ENCODE measurements around the gene SPATA17. TPM values are rescaled to one million over a fixed set of nuclear protein-coding genes. Genes with fewer than 3 reads are reported as not detected.

Gene SPATA17
- total and polyA plus RNA-seq, 2 of the 13 experiments (the other 11 are each of a cell fraction or from before 2014, with no cell fraction given): 0.48 to 1.7 TPM

DNA sequence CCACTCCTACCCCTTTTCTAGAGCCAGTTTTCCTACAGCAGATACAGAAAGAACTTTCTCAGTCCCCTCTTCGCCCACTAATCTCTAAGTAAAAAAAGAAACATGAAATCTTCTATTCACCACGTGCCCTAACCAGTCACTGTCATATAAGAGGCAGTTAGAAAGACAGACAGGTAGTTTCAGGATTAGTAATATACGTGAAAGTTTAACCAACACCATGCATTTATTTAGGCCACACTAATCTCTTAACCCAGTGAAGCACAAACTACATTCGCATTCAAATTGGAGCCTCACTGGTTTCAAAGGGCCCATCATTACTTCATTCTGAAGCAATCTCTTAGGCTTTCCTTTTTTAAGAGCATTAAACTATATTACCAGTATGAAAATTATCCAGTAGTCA lies 10.3 kb upstream of the SPATA17 start:
- H3K4me2 ChIP-seq (ENCODE audit: low read depth, low read length): no peak overlapping the region
- ChIA-PET CTCF (ENCODE audit: low intra/inter-chr PET ratio, low total read pairs) (no interaction called here), POLR2A (no interaction called here)
- H3K4me1 ChIP-seq (ENCODE audit: insufficient read depth, low read length): peaks cover 12% of the 10 kb centered on the region
- WGBS (ENCODE audit: low lambda C conversion rate): 98% methylated on average over 4 of the region's 4 CpGs
- no TSS peak for BruUV-seq (replicated peaks)
- no peak overlapping the region for H2AFZ ChIP-seq (ENCODE audit: low read length)
- no peak overlapping the region for H3K4me3 ChIP-seq (replicated peaks in 1 of 3; ENCODE audit: insufficient read depth in 1 of 3, low read depth in 2 of 3, low read length in 3 of 3)
- intact Hi-C loops (cut with micrococcal nuclease; ENCODE audit: unreplicated experiment) (no loop called here), in situ Hi-C loops (cut with HindIII; ENCODE audit: extremely low pct_ligation_motif_present, low pct_unique_long_range_greater_than_20kb) (no loop called here)
- H3K9ac ChIP-seq (ENCODE audit: insufficient read depth, low read depth, low read length): no peak overlapping the region
- H4K20me1 ChIP-seq (ENCODE audit: insufficient read depth, low read length): no peaks in the 10 kb centered on the region
- no peak overlapping the region for H3K27ac ChIP-seq (ENCODE audit: extremely low read length, insufficient read depth, low read length)
- ATAC-seq: no peak
- peaks cover 7% of the 10 kb centered on the region for H3K79me2 ChIP-seq (ENCODE audit: insufficient read depth, low read length)
- no peak for FAIRE-seq
- TF ChIP-seq ZNF570 (CRISPR knock-in tag; IDR thresholded peaks at IDR 0.05; ENCODE audit: borderline replicate concordance) (no peak), ZNF720 (CRISPR knock-in tag; IDR thresholded peaks at IDR 0.05) (no peak), ZNF333 (CRISPR knock-in tag; IDR thresholded peaks at IDR 0.05; ENCODE audit: borderline replicate concordance) (no peak), ZKSCAN8 (CRISPR knock-in tag; IDR thresholded peaks at IDR 0.05; ENCODE audit: borderline replicate concordance) (no peak), AKAP8 (CRISPR knock-in tag; IDR thresholded peaks at IDR 0.05) (no peak), RXRA (CRISPR knock-in tag; IDR thresholded peaks at IDR 0.05) (no peak), GFI1 (CRISPR knock-in tag; IDR thresholded peaks at IDR 0.05; ENCODE audit: borderline replicate concordance) (no peak), ZNF180 (CRISPR knock-in tag; IDR thresholded peaks at IDR 0.05; ENCODE audit: borderline replicate concordance, low read depth) (no peak), XRCC5 (optimal IDR thresholded peaks at IDR 0.05; ENCODE audit: low read length) (no peak), CHD4 (IDR thresholded peaks at IDR 0.05; ENCODE audit: borderline replicate concordance, low read length) (no peak)
- TF ChIP-seq, protein P1, sequence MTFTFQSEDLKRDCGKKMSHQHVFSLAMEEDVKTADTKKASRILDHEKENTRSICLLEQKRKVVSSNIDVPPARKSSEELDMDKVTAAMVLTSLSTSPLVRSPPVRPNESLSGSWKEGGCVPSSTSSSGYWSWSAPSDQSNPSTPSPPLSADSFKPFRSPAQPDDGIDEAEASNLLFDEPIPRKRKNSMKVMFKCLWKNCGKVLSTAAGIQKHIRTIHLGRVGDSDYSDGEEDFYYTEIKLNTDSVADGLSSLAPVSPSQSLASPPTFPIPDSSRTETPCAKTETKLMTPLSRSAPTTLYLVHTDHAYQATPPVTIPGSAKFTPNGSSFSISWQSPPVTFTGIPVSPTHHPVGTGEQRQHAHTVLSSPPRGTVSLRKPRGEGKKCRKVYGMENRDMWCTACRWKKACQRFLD (CRISPR knock-in tag; IDR thresholded peaks at IDR 0.05; ENCODE audit: borderline replicate concordance): no peak
- TF ChIP-seq, protein P2, sequence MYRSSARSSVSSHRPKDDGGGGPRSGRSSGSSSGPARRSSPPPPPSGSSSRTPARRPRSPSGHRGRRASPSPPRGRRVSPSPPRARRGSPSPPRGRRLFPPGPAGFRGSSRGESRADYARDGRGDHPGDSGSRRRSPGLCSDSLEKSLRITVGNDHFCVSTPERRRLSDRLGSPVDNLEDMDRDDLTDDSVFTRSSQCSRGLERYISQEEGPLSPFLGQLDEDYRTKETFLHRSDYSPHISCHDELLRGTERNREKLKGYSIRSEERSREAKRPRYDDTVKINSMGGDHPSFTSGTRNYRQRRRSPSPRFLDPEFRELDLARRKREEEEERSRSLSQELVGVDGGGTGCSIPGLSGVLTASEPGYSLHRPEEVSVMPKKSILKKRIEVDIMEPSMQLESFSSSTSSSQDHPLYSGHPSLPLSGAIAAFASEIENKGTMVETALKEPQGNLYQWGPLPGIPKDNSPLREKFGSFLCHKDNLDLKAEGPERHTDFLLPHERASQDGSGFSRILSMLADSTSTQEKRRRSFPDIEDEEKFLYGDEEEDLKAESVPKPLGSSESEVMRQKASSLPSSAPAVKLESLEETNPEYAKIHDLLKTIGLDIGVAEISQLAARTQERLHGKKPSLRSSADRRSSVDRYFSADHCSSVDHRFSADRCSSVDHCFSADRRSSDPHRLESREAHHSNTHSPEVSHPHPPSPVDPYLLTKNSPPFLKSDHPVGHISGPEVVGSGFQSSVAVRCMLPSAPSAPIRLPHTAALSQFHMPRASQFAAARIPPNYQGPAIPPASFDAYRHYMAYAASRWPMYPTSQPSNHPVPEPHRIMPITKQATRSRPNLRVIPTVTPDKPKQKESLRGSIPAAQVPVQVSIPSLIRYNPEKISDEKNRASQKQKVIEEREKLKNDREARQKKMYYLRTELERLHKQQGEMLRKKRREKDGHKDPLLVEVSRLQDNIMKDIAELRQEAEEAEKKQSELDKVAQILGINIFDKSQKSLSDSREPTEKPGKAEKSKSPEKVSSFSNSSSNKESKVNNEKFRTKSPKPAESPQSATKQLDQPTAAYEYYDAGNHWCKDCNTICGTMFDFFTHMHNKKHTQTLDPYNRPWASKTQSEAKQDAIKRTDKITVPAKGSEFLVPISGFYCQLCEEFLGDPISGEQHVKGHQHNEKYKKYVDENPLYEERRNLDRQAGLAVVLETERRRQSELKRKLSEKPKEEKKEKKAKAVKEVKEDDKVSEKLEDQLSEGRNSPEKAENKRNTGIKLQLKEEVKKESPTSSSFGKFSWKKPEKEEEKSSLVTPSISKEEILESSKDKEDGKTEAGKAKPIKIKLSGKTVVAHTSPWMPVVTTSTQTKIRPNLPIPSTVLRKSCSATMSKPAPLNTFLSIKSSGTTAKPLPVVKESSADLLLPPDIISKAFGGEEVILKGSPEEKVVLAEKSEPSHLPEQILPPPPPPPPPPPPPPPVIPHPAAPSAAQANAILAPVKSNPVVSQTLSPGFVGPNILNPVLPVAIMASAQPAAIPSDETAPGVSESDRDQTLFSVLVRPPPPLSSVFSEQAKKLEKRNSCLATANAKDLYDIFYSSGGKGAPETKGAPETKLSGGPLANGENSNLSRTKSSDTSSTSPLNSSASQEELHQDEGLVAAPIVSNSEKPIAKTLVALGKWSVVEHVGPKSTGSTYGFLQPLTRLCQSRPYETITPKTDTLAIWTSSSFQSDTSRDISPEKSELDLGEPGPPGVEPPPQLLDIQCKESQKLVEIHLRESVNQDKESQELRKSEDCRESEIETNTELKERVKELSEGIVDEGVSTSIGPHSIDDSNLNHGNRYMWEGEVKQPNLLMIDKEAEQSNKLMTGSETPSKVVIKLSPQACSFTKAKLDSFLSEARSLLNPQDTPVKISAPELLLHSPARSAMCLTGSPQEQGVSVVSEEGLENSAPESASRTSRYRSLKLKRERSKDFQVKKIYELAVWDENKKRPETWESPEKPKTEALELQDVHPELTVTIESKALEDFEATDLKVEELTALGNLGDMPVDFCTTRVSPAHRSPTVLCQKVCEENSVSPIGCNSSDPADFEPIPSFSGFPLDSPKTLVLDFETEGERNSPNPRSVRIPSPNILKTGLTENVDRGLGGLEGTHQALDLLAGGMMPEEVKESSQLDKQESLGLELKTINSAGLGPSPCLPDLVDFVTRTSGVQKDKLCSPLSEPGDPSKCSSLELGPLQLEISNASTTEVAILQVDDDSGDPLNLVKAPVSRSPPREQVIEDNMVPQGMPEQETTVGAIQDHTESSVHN (CRISPR knock-in tag; IDR thresholded peaks at IDR 0.05): no peak
- TF ChIP-seq, protein P3, sequence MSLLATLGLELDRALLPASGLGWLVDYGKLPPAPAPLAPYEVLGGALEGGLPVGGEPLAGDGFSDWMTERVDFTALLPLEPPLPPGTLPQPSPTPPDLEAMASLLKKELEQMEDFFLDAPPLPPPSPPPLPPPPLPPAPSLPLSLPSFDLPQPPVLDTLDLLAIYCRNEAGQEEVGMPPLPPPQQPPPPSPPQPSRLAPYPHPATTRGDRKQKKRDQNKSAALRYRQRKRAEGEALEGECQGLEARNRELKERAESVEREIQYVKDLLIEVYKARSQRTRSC (CRISPR knock-in tag; IDR thresholded peaks at IDR 0.05; ENCODE audit: low read depth): no peak
- H3K36me3 ChIP-seq (replicated peaks in 1 of 2; ENCODE audit: control insufficient read depth in 1 of 2, insufficient read depth in 2 of 2, low read length in 2 of 2): peaks cover 0 to 8% of the 10 kb centered on the region in 2 experiments; a peak in 3 of 5 replicates
- H3K9me3 ChIP-seq (ENCODE audit: low read length): no peaks in the 10 kb centered on the region
- H3K27me3 ChIP-seq (ENCODE audit: control insufficient read depth in 1 of 2, insufficient read depth in 2 of 2, low read length in 2 of 2): no peaks in the 10 kb centered on the region
- no peak for DNase-seq (ENCODE audit: low spot score)

All from HepG2 (cell line).